ENCODE measurements around the gene IRF2BPL. TPM values are rescaled to one million over a fixed set of nuclear protein-coding genes. Genes with fewer than 3 reads are reported as not detected.

The IRF2BPL gene
- total RNA-seq, 1 experiment from 2014 or later = 74.6 TPM

DNA sequence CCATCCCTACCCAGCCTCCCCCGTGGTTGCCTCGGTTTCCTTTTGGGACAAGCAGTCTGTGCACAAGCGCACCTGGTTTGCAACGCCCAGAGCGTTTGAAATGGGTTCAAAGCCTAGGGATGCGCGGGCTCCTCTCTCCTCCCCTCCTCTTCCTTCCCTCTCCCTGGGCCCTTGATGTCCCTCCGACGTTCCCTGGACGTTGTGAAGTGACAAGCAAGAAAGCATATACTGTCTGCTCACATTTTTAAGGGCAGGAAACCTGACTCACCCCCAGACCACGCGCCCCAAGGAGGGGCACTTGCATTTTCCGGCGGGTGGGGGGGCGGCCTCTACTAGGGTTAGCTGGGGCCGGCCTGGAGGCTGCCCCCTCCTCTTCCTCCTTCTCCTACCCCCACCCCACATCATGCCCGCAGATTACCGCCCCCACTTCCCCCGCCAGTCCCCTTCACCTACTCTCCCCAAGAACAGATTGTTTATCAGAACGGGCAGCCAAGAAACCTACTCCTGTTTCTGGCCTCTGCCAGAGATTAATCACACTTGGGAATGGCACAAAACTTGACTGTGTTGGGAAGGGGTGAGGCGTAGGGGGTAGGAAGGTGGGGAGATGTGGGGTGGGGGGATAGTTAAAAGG is 9.5 kb upstream of the IRF2BPL start:
- CTCF ChIA-PET = no interaction called here

DNA sequence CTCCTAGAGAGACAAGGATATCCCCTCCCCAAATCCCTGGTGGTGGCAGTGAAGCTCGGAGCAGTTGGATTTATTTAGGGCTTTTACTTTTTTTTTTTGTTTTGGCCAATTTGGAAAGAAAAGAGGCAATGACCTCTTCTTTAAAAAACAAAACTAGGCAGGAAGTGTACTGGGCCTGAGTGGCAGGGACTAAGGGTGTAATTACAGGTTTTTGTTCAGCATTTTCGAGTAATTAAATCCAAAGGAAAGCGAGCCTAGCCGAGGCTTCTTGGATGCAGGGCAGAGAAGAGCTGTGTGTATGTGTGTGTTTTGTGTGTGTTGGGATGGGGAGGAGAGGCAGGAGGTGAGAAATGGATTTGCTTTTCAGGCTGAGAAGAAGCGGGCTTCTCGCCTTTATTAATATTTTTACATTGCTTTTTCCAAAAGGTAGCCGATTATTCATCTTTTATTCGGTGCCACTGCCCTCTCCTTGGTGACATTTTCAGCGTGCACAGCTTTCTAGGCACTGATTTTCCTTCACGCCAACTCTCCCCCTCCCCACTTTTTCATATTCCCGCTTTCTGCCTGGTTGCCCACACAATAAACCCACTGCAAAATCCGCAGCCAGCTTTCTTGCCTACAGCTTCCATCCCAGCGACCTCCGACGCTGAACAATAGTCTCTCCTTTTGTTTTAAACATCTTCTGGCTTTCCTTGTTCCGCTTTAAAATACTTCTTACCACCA is 8.9 kb upstream of the IRF2BPL start:
- DNase-seq (ENCODE audit: low read depth, low spot score) (no peak), ATAC-seq (no peak)
- Histone ChIP-seq H3K27ac (ENCODE audit: low read depth, low read length) (no peak overlapping the region), H3K27me3 (ENCODE audit: insufficient read depth, low read length) (no peaks in the 10 kb centered on the region), H2AFZ (ENCODE audit: low read depth, low read length, poor library complexity, severe bottlenecking) (no peak overlapping the region), H3K4me1 (ENCODE audit: control insufficient read depth in 1 of 2, insufficient read depth in 2 of 2, low read length in 2 of 2) (peaks cover 64 to 68% of the 10 kb centered on the region in 2 experiments), H3K36me3 (ENCODE audit: control insufficient read depth in 1 of 2, insufficient read depth in 2 of 2, low read length in 2 of 2) (no peaks in the 10 kb centered on the region), H3K9me2 (ENCODE audit: insufficient read depth) (no peaks in the 10 kb centered on the region), H3K4me2 (ENCODE audit: low read length) (no peak overlapping the region), H4K20me1 (ENCODE audit: insufficient read depth) (no peaks in the 10 kb centered on the region), H3K4me3 (replicated peaks in 1 of 2; ENCODE audit: low read depth in 1 of 2, low read length in 2 of 2) (no peak overlapping the region), H3K9me3 (ENCODE audit: control insufficient read depth in 1 of 2, insufficient read depth in 1 of 2, low read depth in 1 of 2, low read length in 2 of 2) (no peaks in the 10 kb centered on the region), H3K79me2 (ENCODE audit: insufficient read depth, low read length) (no peaks in the 10 kb centered on the region), H3K9ac (ENCODE audit: low read length) (no peak overlapping the region)
- POLR2A ChIA-PET = interaction anchor here (0.9 to 1.4 kb wide), 2 partner anchors 8 to 80 kb away, joined by 3 read pairs; no protein-coding TSS in a partner anchor
- TF ChIP-seq, protein P1, sequence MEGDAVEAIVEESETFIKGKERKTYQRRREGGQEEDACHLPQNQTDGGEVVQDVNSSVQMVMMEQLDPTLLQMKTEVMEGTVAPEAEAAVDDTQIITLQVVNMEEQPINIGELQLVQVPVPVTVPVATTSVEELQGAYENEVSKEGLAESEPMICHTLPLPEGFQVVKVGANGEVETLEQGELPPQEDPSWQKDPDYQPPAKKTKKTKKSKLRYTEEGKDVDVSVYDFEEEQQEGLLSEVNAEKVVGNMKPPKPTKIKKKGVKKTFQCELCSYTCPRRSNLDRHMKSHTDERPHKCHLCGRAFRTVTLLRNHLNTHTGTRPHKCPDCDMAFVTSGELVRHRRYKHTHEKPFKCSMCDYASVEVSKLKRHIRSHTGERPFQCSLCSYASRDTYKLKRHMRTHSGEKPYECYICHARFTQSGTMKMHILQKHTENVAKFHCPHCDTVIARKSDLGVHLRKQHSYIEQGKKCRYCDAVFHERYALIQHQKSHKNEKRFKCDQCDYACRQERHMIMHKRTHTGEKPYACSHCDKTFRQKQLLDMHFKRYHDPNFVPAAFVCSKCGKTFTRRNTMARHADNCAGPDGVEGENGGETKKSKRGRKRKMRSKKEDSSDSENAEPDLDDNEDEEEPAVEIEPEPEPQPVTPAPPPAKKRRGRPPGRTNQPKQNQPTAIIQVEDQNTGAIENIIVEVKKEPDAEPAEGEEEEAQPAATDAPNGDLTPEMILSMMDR (IDR thresholded peaks at IDR 0.05 in 2 of 3, conservative IDR thresholded peaks at IDR 0.05 in 1 of 3; ENCODE audit: borderline replicate concordance in 1 of 3, insufficient read depth in 1 of 3, low read depth in 2 of 3, low read length in 2 of 3) = no peak
- TF ChIP-seq RAD21 (IDR thresholded peaks at IDR 0.05; ENCODE audit: low read depth) (no peak), ZFX (IDR thresholded peaks at IDR 0.05) (no peak)
- RAD21 ChIA-PET (ENCODE audit: low non-redundant PET in 1 of 2, low total read pairs in 2 of 2, uncharacterized antibody in 2 of 2, unreplicated experiment in 2 of 2) = no interaction called here
- CTCF ChIA-PET = interaction anchor here (1.5 kb wide), 1 partner anchor 16 kb away, joined by 5 read pairs; no protein-coding TSS in a partner anchor
- no TSS peak for BruUV-seq (replicated peaks)
- intact Hi-C loops (cut with micrococcal nuclease) = no loop called here

More for the DNA sequence above, 9.5 kb upstream of the IRF2BPL start:
- TF ChIP-seq SIN3A (IDR thresholded peaks at IDR 0.05; ENCODE audit: low read depth) (no peak), RAD21 (IDR thresholded peaks at IDR 0.05; ENCODE audit: low read depth) (no peak)
- ChIA-PET POLR2A (no interaction called here), RAD21 (ENCODE audit: low non-redundant PET in 1 of 2, low total read pairs in 2 of 2, uncharacterized antibody in 2 of 2, unreplicated experiment in 2 of 2) (no interaction called here)
- Histone ChIP-seq H3K9me2 (ENCODE audit: insufficient read depth) (no peaks in the 10 kb centered on the region), H3K36me3 (ENCODE audit: control insufficient read depth in 1 of 2, insufficient read depth in 2 of 2, low read length in 2 of 2) (no peaks in the 10 kb centered on the region), H3K4me1 (ENCODE audit: control insufficient read depth in 1 of 2, insufficient read depth in 2 of 2, low read length in 2 of 2) (peaks cover 64 to 68% of the 10 kb centered on the region in 2 experiments), H2AFZ (ENCODE audit: low read depth, low read length, poor library complexity, severe bottlenecking) (no peak overlapping the region), H3K9me3 (ENCODE audit: control insufficient read depth in 1 of 2, insufficient read depth in 1 of 2, low read depth in 1 of 2, low read length in 2 of 2) (no peaks in the 10 kb centered on the region), H3K27me3 (ENCODE audit: insufficient read depth, low read length) (no peaks in the 10 kb centered on the region), H3K27ac (ENCODE audit: low read depth, low read length) (no peak overlapping the region), H4K20me1 (ENCODE audit: insufficient read depth) (no peaks in the 10 kb centered on the region), H3K9ac (ENCODE audit: low read length) (no peak overlapping the region), H3K4me3 (replicated peaks in 1 of 2; ENCODE audit: low read depth in 1 of 2, low read length in 2 of 2) (no peak overlapping the region), H3K4me2 (ENCODE audit: low read length) (no peak overlapping the region), H3K79me2 (ENCODE audit: insufficient read depth, low read length) (no peaks in the 10 kb centered on the region)
- ATAC-seq (no peak), DNase-seq (ENCODE audit: low read depth, low spot score) (no peak)
- no TSS peak for BruUV-seq (replicated peaks)
- intact Hi-C loops (cut with micrococcal nuclease) = no loop called here
